ENCODE measurements around the gene STK32C.

STK32C gene

DNA sequence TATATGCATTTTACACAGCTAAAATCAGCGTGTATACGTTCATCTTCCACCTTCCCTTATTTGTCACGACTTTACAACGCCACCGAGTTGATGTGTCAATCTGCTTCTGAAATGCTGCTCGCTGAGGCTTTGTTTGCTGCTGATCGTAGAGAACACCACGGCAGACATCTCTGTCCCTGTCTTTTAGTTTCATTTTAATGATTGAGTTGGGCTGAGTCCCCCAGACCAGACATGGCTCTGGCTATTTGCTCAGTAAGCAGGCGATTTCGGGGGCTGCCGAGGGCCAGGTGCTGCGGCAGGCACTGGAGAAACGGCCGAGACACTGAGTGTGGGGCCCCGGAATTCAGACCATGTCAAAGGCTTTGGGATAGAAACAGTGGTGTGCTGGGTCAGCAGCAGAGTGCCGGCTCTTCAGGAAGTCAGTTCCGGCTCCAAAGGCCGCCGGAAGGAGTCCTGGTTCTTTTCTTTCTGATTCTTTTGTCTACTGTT lies 29.2 kb upstream of the STK32C start:
- Histone ChIP-seq H2BK15ac (replicated peaks; ENCODE audit: low read depth) (no peak overlapping the region), H3K23ac (ENCODE audit: low read length) (no peak overlapping the region), H3K79me1 (ENCODE audit: low read length) (no peaks in the 10 kb centered on the region), H3K79me2 (ENCODE audit: control insufficient read depth, insufficient read depth, low read length) (no peaks in the 10 kb centered on the region), H4K5ac (ENCODE audit: low read length) (no peak overlapping the region), H2BK5ac (ENCODE audit: low read length) (no peak overlapping the region), H3K56ac (ENCODE audit: low read length) (no peak overlapping the region), H3K36me3 (ENCODE audit: control insufficient read depth, insufficient read depth, low read length) (no peaks in the 10 kb centered on the region), H3K9ac (ENCODE audit: low read length) (no peak overlapping the region), H3K18ac (ENCODE audit: low read length) (no peak overlapping the region), H4K8ac (ENCODE audit: low read depth, low read length) (no peak overlapping the region), H2BK120ac (ENCODE audit: low read depth, low read length) (no peak overlapping the region), H3K27me3 (ENCODE audit: insufficient read depth, low read length, poor library complexity) (no peaks in the 10 kb centered on the region), H3K4me2 (ENCODE audit: low read length) (no peak overlapping the region), H3K4me1 (ENCODE audit: control insufficient read depth, low read depth, low read length) (no peaks in the 10 kb centered on the region), H3K27ac (ENCODE audit: low read depth, low read length) (no peak overlapping the region), H2AK5ac (ENCODE audit: low read length) (no peak overlapping the region), H3K4me3 (ENCODE audit: low read length) (no peak overlapping the region), H3K4ac (ENCODE audit: low read depth, low read length) (no peak overlapping the region)
- no CpG with 5 or more reads among the region's 19 CpGs for WGBS (ENCODE audit: extremely low coverage, insufficient coverage, low lambda C conversion rate)
- no peak for DNase-seq

DNA sequence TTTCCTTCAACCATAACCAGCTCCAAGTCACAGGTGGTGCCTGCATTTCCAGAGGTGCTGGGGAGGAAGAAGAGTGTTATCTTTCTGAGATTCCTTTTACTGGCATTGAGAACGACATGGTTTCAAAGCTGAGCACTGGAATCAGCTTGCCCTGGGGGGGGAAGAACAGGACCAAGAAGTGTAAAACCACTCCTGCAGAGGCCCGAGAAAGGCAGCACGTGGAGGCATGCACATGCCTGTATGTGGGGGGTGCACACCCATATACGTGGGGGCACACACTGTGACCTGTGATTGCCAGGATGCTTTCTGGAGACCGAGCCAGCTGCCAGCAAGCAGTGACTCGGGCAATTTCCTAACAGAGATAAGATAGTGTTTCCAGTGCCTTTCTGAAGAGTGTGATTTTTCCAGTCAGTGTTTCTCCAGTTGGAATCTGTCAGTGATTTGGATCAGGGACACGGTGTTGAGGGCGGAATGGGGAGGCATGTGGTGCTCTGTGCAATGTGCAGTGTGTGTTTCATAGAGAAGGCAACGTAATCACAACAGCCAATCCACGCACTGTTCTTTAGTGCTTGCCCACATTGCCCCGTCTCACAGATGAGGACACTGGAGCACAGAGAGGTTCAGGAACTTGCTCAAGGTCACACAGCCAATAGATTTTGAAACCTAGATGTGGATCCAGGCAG lies 28.5 kb upstream of the STK32C start:
- H3K27ac ChIP-seq (ENCODE audit: low read depth, low read length): no peak overlapping the region
- H3K18ac ChIP-seq (ENCODE audit: low read length): no peak overlapping the region
- H2AK5ac ChIP-seq (ENCODE audit: low read length): no peak overlapping the region
- peaks cover 2% of the 10 kb centered on the region for H3K79me2 ChIP-seq (ENCODE audit: control insufficient read depth, insufficient read depth, low read length)
- peaks cover 1% of the 10 kb centered on the region for H3K79me1 ChIP-seq (ENCODE audit: low read length)
- no CpG with 5 or more reads among the region's 11 CpGs for WGBS (ENCODE audit: extremely low coverage, insufficient coverage, low lambda C conversion rate)
- H3K36me3 ChIP-seq (ENCODE audit: control insufficient read depth, insufficient read depth, low read length): no peaks in the 10 kb centered on the region
- no peak overlapping the region for H3K23ac ChIP-seq (ENCODE audit: low read length)
- no peaks in the 10 kb centered on the region for H3K27me3 ChIP-seq (ENCODE audit: insufficient read depth, low read length, poor library complexity)
- no peak overlapping the region for H4K8ac ChIP-seq (ENCODE audit: low read depth, low read length)
- H2BK15ac ChIP-seq (replicated peaks; ENCODE audit: low read depth): no peak overlapping the region
- H3K9ac ChIP-seq (ENCODE audit: low read length): no peak overlapping the region
- H3K4me1 ChIP-seq (ENCODE audit: control insufficient read depth, low read depth, low read length): no peaks in the 10 kb centered on the region
- H3K56ac ChIP-seq (ENCODE audit: low read length): no peak overlapping the region
- H3K4ac ChIP-seq (ENCODE audit: low read depth, low read length): no peak overlapping the region
- H3K4me2 ChIP-seq (ENCODE audit: low read length): no peak overlapping the region
- no peak overlapping the region for H3K4me3 ChIP-seq (ENCODE audit: low read length)
- H2BK120ac ChIP-seq (ENCODE audit: low read depth, low read length): no peak overlapping the region
- no peak for DNase-seq
- H2BK5ac ChIP-seq (ENCODE audit: low read length): no peak overlapping the region
- H4K5ac ChIP-seq (ENCODE audit: low read length): no peak overlapping the region

DNA sequence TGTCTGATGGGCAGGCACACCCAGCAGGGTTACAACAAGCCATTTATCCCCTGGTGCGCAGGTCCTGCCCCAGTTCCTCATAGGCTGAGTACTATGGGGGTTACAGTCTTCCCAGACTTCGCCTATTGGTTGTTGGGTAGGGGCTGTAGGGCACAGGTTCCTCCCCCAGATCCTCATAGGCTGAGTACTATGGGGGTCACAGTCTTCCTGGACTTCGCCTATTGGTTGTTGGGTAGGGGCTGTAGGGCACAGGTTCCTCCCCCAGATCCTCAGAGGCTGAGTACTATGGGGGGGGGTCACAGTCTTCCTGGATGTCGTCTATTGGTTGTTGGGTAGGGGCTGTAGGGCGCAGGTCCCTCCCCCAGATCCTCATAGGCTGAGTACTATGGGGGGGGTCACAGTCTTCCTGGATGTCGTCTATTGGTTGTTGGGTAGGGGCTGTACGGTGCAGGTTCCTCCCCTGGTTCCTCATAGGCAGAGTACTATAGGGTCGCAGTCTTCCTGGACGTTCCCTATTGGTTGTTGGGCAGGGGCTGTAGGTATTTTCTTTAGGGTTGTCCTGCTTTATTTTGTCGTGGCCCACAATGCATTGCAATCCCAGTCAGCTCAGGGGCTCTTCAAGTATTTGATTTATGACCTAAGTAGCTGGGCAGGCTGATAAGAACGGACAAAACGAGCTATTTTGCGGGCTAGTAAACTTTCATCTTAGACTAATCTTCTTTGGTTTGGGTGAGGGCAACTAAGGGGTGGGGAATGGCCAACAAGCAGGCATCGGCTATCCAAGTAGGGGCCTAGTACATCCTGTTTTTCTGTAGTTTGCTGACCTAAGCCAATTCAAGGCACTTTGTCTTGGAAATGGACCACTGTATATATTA lies 27.7 kb upstream of the STK32C start:
- Histone ChIP-seq H3K4me1 (ENCODE audit: control insufficient read depth, low read depth, low read length) (no peaks in the 10 kb centered on the region), H3K9ac (ENCODE audit: low read length) (no peak overlapping the region), H2BK5ac (ENCODE audit: low read length) (no peak overlapping the region), H4K5ac (ENCODE audit: low read length) (no peak overlapping the region), H3K27ac (ENCODE audit: low read depth, low read length) (no peak overlapping the region), H3K56ac (ENCODE audit: low read length) (no peak overlapping the region), H2AK5ac (ENCODE audit: low read length) (no peak overlapping the region), H3K4me2 (ENCODE audit: low read length) (no peak overlapping the region), H3K4me3 (ENCODE audit: low read length) (no peak overlapping the region), H2BK15ac (replicated peaks; ENCODE audit: low read depth) (no peak overlapping the region), H2BK120ac (ENCODE audit: low read depth, low read length) (no peak overlapping the region), H3K36me3 (ENCODE audit: control insufficient read depth, insufficient read depth, low read length) (no peaks in the 10 kb centered on the region), H3K79me2 (ENCODE audit: control insufficient read depth, insufficient read depth, low read length) (peaks cover 3% of the 10 kb centered on the region), H3K4ac (ENCODE audit: low read depth, low read length) (no peak overlapping the region), H3K79me1 (ENCODE audit: low read length) (peaks cover 2% of the 10 kb centered on the region), H3K27me3 (ENCODE audit: insufficient read depth, low read length, poor library complexity) (no peaks in the 10 kb centered on the region), H3K18ac (ENCODE audit: low read length) (no peak overlapping the region), H3K23ac (ENCODE audit: low read length) (no peak overlapping the region), H4K8ac (ENCODE audit: low read depth, low read length) (no peak overlapping the region)
- no CpG with 5 or more reads among the region's 14 CpGs for WGBS (ENCODE audit: extremely low coverage, insufficient coverage, low lambda C conversion rate)
- peak; percentile 15 for DNase-seq

DNA sequence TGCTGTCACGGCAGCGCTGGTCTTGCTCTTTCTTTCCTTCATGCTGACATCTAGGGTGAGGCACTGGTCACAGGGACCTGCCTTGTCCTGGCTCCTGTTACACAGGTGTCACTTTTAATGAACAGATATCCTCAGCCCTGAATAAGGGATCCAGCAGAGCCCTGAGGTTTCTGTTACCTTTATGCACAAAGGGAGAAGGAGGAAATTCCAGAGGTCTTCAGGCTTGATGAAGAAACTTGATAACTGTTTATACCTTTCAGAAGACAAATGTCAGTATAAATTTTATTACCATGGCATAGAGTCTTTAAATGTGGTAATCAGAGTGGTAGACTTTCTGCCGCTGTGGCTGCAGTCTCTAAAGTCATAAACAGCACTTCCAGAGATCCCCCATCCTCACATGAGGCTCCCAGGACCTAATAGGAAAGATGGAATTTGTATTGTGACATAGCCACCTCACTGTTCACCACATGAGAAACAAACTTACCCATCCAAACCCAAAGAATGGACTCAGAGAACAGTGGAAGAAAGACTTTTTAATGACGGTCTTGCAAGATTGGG lies 27.0 kb upstream of the STK32C start:
- Histone ChIP-seq H3K4me1 (ENCODE audit: control insufficient read depth, low read depth, low read length) (peaks cover 3% of the 10 kb centered on the region), H3K56ac (ENCODE audit: low read length) (no peak overlapping the region), H3K23ac (ENCODE audit: low read length) (no peak overlapping the region), H3K4me3 (ENCODE audit: low read length) (no peak overlapping the region), H3K36me3 (ENCODE audit: control insufficient read depth, insufficient read depth, low read length) (no peaks in the 10 kb centered on the region), H3K18ac (ENCODE audit: low read length) (no peak overlapping the region), H2AK5ac (ENCODE audit: low read length) (no peak overlapping the region), H3K27ac (ENCODE audit: low read depth, low read length) (no peak overlapping the region), H3K4ac (ENCODE audit: low read depth, low read length) (no peak overlapping the region), H4K8ac (ENCODE audit: low read depth, low read length) (no peak overlapping the region), H3K27me3 (ENCODE audit: insufficient read depth, low read length, poor library complexity) (no peaks in the 10 kb centered on the region), H3K4me2 (ENCODE audit: low read length) (no peak overlapping the region), H4K5ac (ENCODE audit: low read length) (no peak overlapping the region), H3K79me1 (ENCODE audit: low read length) (peaks cover 5% of the 10 kb centered on the region), H2BK5ac (ENCODE audit: low read length) (no peak overlapping the region), H2BK15ac (replicated peaks; ENCODE audit: low read depth) (no peak overlapping the region), H2BK120ac (ENCODE audit: low read depth, low read length) (no peak overlapping the region), H3K79me2 (ENCODE audit: control insufficient read depth, insufficient read depth, low read length) (peaks cover 9% of the 10 kb centered on the region), H3K9ac (ENCODE audit: low read length) (no peak overlapping the region)
- no peak for DNase-seq
- no CpG with 5 or more reads among the region's 4 CpGs for WGBS (ENCODE audit: extremely low coverage, insufficient coverage, low lambda C conversion rate)

DNA sequence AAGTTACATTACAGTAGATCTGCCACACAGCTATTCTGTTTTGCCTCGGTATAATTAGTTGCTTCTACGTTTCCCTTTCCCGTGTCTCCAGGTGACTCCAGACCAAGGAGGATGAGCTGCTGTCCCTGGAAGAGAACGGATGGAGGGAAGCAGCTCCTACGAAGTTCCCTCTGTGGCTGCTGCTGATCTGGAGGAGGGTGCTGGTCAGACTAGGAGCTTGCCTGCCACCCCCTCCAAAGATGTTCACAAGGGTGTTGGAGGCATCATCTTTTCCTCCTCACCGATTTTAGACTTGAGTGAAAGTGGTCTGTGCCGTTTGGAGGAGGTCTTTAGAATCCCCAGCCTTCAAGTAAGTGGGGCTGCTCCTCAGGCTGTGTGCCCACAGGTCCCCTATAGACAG lies 25.6 kb upstream of the STK32C start:
- H3K56ac ChIP-seq (ENCODE audit: low read length): no peak overlapping the region
- no peak overlapping the region for H2BK120ac ChIP-seq (ENCODE audit: low read depth, low read length)
- H3K27me3 ChIP-seq (ENCODE audit: insufficient read depth, low read length, poor library complexity): no peaks in the 10 kb centered on the region
- no peak overlapping the region for H4K5ac ChIP-seq (ENCODE audit: low read length)
- H3K36me3 ChIP-seq (ENCODE audit: control insufficient read depth, insufficient read depth, low read length): no peaks in the 10 kb centered on the region
- H3K9ac ChIP-seq (ENCODE audit: low read length): no peak overlapping the region
- H3K23ac ChIP-seq (ENCODE audit: low read length): no peak overlapping the region
- H3K4me3 ChIP-seq (ENCODE audit: low read length): no peak overlapping the region
- no peak overlapping the region for H3K27ac ChIP-seq (ENCODE audit: low read depth, low read length)
- H2BK5ac ChIP-seq (ENCODE audit: low read length): no peak overlapping the region
- H2AK5ac ChIP-seq (ENCODE audit: low read length): no peak overlapping the region
- no peak overlapping the region for H2BK15ac ChIP-seq (replicated peaks; ENCODE audit: low read depth)
- peaks cover 12% of the 10 kb centered on the region for H3K79me2 ChIP-seq (ENCODE audit: control insufficient read depth, insufficient read depth, low read length)
- H4K8ac ChIP-seq (ENCODE audit: low read depth, low read length): no peak overlapping the region
- H3K4me2 ChIP-seq (ENCODE audit: low read length): no peak overlapping the region
- H3K79me1 ChIP-seq (ENCODE audit: low read length): peaks cover 8% of the 10 kb centered on the region
- DNase-seq: no peak
- H3K4me1 ChIP-seq (ENCODE audit: control insufficient read depth, low read depth, low read length): peaks cover 5% of the 10 kb centered on the region
- H3K4ac ChIP-seq (ENCODE audit: low read depth, low read length): no peak overlapping the region
- no peak overlapping the region for H3K18ac ChIP-seq (ENCODE audit: low read length)
- no CpG with 5 or more reads among the region's 7 CpGs for WGBS (ENCODE audit: extremely low coverage, insufficient coverage, low lambda C conversion rate)
